HepG2 (cell line): ENCODE results near the gene EFHC2. TPM values are rescaled to one million over a fixed set of nuclear protein-coding genes. Genes with fewer than 3 reads are reported as not detected.

Experiments used
- ATAC-seq: fragments of 200-7000 bp; cut with Tn5 transposase; 3 replicates; pipeline ENCODE4 v1.9.1; 2020; ENCODE audit warnings: mild to moderate bottlenecking, moderate library complexity
- BruUV-seq: library from RNA; stranded (reverse); fragments of 400-500 nt; replicated peaks from 2 replicates; lab custom pipeline; 2021; lab: Mats Ljungman, UMichigan
- CTCF ChIA-PET: fragments of 300-600 bp; formaldehyde crosslinking; extraction: SDS; loops from one replicate; lab custom pipeline; 2021; ENCODE audit warnings: low total read pairs, inconsistent platforms, low intra/inter-chr PET ratio; lab: Yijun Ruan, JAX
- POLR2A ChIA-PET: fragments of 350-600 bp; sonication (Branson Sonifier 250); formaldehyde crosslinking; loops from one replicate; lab custom pipeline; 2020; ENCODE audit warnings: antibody characterized with exemption, inconsistent platforms; lab: Yijun Ruan, JAX
- DNase-seq: peaks from one replicate; pipeline ENCODE4 v3.0.0-alpha.2; 2015; ENCODE audit warnings: low spot score
- FAIRE-seq: peaks from 3 replicates; lab custom pipeline; 2011; peaks lifted over from hg19 to GRCh38; lab: Jason Lieb, UNC
- H2AFZ ChIP-seq: one replicate; pipeline ENCODE4 v1.6.1; 2011; ENCODE audit warnings: low read length, inconsistent platforms
- H3K27ac ChIP-seq: fragments of 300-600 bp; 3 replicates; pipeline ENCODE4 v1.8.0; 2011; ENCODE audit warnings: mixed run types, mild to moderate bottlenecking, mixed read lengths, low read length, inconsistent platforms; ENCODE audit not compliant: insufficient read depth; ENCODE audit errors: extremely low read length
- H3K27me3 ChIP-seq, 2 experiments: fragments of 200-600 bp in 1 of 2; 2 replicates in 1 of 2; 3 replicates in 1 of 2; pipeline versions ENCODE4 v1.6.0 to v1.8.0; 2011; ENCODE audit warnings: low read length in 2 of 2, mild to moderate bottlenecking in 2 of 2, moderate library complexity in 2 of 2, inconsistent platforms in 1 of 2; ENCODE audit not compliant: insufficient read depth in 2 of 2, control insufficient read depth in 1 of 2
- H3K36me3 ChIP-seq, 2 experiments: fragments of 200-600 bp in 1 of 2; replicated peaks in 1 of 2; 2 replicates in 1 of 2; 3 replicates in 1 of 2; pipeline versions ENCODE4 v1.5.1 to v1.8.0; 2011; ENCODE audit warnings: low read length in 2 of 2, inconsistent platforms in 1 of 2; ENCODE audit not compliant: insufficient read depth in 2 of 2, control insufficient read depth in 1 of 2
- H3K4me1 ChIP-seq: 2 replicates; pipeline ENCODE4 v1.5.1; 2012; ENCODE audit warnings: low read length, inconsistent platforms; ENCODE audit not compliant: insufficient read depth
- H3K4me2 ChIP-seq: 2 replicates; pipeline ENCODE4 v1.6.0; 2011; ENCODE audit warnings: low read depth, low read length, inconsistent platforms
- H3K4me3 ChIP-seq, 3 experiments: fragments of 200-600 bp in 1 of 3; sonication (generic), shearing (Covaris generic) in 1 of 3; replicated peaks in 1 of 3; 2 replicates each; pipeline ENCODE4 v1.5.1; 2011 to 2016; ENCODE audit warnings: low read length in 3 of 3, inconsistent platforms in 2 of 3, low read depth in 2 of 3, mild to moderate bottlenecking in 2 of 3, control low read depth in 1 of 3, mixed read lengths in 1 of 3; ENCODE audit not compliant: insufficient read depth in 1 of 3
- H3K79me2 ChIP-seq: one replicate; pipeline ENCODE4 v1.6.1; 2011; ENCODE audit warnings: low read length, inconsistent platforms; ENCODE audit not compliant: insufficient read depth
- H3K9ac ChIP-seq: 2 replicates; pipeline ENCODE4 v1.6.0; 2011; ENCODE audit warnings: mild to moderate bottlenecking, low read depth, low read length, inconsistent platforms; ENCODE audit not compliant: insufficient read depth
- H3K9me3 ChIP-seq: 2 replicates; pipeline ENCODE4 v1.5.1; 2012; ENCODE audit warnings: mild to moderate bottlenecking, low read length
- H4K20me1 ChIP-seq: 2 replicates; pipeline ENCODE4 v1.6.0; 2011; ENCODE audit warnings: inconsistent platforms, mild to moderate bottlenecking, low read length, moderate library complexity; ENCODE audit not compliant: insufficient read depth
- BCL3 ChIP-seq: sonication (generic); formaldehyde crosslinking; IDR thresholded peaks from 2 replicates; pipeline ENCODE4 v1.5.1; 2020; ENCODE audit warnings: mild to moderate bottlenecking, missing genetic modification reagents, moderate library complexity
- GTF3A ChIP-seq: sonication (generic); formaldehyde crosslinking; conservative IDR thresholded peaks from 2 replicates; pipeline ENCODE4 v1.4.0; 2020; ENCODE audit warnings: mild to moderate bottlenecking, missing genetic modification reagents
- HNF4G ChIP-seq, 2 experiments: sonication (generic) in 1 of 2; formaldehyde crosslinking in 1 of 2; IDR thresholded peaks; 2 replicates each; pipeline versions ENCODE4 v1.4.0 to v1.6.1; 2011 to 2020; ENCODE audit warnings: borderline replicate concordance in 2 of 2, low read depth in 2 of 2, mild to moderate bottlenecking in 2 of 2, low read length in 1 of 2, missing genetic modification reagents in 1 of 2, moderate library complexity in 1 of 2
- ISL2 ChIP-seq: sonication (generic); formaldehyde crosslinking; IDR thresholded peaks from 2 replicates; pipeline ENCODE4 v1.5.0; 2020; ENCODE audit warnings: missing genetic modification reagents
- NFATC3 ChIP-seq: sonication (generic); formaldehyde crosslinking; IDR thresholded peaks from 2 replicates; pipeline ENCODE4 v1.5.1; 2020; ENCODE audit warnings: mild to moderate bottlenecking, missing genetic modification reagents
- RBM39 ChIP-seq: fragments of 200-400 bp; formaldehyde crosslinking; IDR thresholded peaks from one replicate; pipeline ENCODE4 v1.6.1; 2018; ENCODE audit warnings: antibody characterized with exemption, mild to moderate bottlenecking, low read depth, low read length; ENCODE audit not compliant: poor library complexity, severe bottlenecking
- SAP130 ChIP-seq: IDR thresholded peaks from 2 replicates; pipeline ENCODE4 v1.6.1; 2016; ENCODE audit warnings: low read depth
- SRSF1 ChIP-seq: fragments of 200-400 bp; formaldehyde crosslinking; optimal IDR thresholded peaks from 2 replicates; pipeline ENCODE3; 2017; ENCODE audit warnings: mild to moderate bottlenecking, low read depth, low read length, moderate library complexity
- WIZ ChIP-seq: sonication (generic); formaldehyde crosslinking; IDR thresholded peaks from 2 replicates; pipeline ENCODE4 v1.5.1; 2020; ENCODE audit warnings: mild to moderate bottlenecking, missing genetic modification reagents
- ZBTB1 ChIP-seq: sonication (generic); formaldehyde crosslinking; IDR thresholded peaks from 2 replicates; pipeline ENCODE4 v1.4.0; 2020; ENCODE audit warnings: missing genetic modification reagents, borderline replicate concordance
- ZBTB49 ChIP-seq: sonication (generic); formaldehyde crosslinking; IDR thresholded peaks from 2 replicates; pipeline ENCODE4 v1.4.0; 2020; ENCODE audit warnings: missing genetic modification reagents, borderline replicate concordance
- ZNF326 ChIP-seq: sonication (generic); formaldehyde crosslinking; IDR thresholded peaks from 2 replicates; pipeline ENCODE4 v1.4.0; 2020; ENCODE audit warnings: missing genetic modification reagents, borderline replicate concordance
- ZNF652 ChIP-seq: IDR thresholded peaks from 2 replicates; pipeline ENCODE4 v1.6.1; 2016; ENCODE audit warnings: low read depth, borderline replicate concordance
- ZNF841 ChIP-seq: sonication (generic); formaldehyde crosslinking; IDR thresholded peaks from 2 replicates; pipeline ENCODE4 v1.8.1; 2023; ENCODE audit warnings: missing genetic modification reagents, borderline replicate concordance
- WGBS: methylation state at CpG from one replicate; pipeline ENCODE4 v1.1.6; 2017; ENCODE audit warnings: low lambda C conversion rate; 5-methylcytosine and 5-hydroxymethylcytosine counted together
- in situ Hi-C: cut with HindIII; loops from 2 replicates; pipeline ENCODE4 v1.10.0; 2017; ENCODE audit warnings: low pct_unique_long_range_greater_than_20kb; ENCODE audit not compliant: extremely low pct_ligation_motif_present
- intact Hi-C: fragments of 100-400 bp; cut with micrococcal nuclease; formaldehyde crosslinking; loops from one replicate; pipeline ENCODE4 v1.10.0; 2022; ENCODE audit not compliant: unreplicated experiment
- polyA plus RNA-seq, 8 experiments: library from polyadenylated mRNA; depleted of rRNA in 3 of 8; stranded (reverse) in 7 of 8; unstranded in 1 of 8; fragments of >200 nt; fragmentation: Illumina TruSeq in 4 of 8; extraction: Trizol in 4 of 8; gene quantifications; 2 replicates each; pipeline versions ENCODE4 v1.2.1 to v1.2.3, GENCODE V29; 2011 to 2016; ENCODE audit warnings: low read depth in 4 of 8, missing spikeins in 1 of 8, mixed read lengths in 1 of 8; ENCODE audit not compliant: insufficient read depth in 1 of 8
- total RNA-seq, 5 experiments: library from RNA; depleted of rRNA; stranded (reverse); fragments of >200 nt; fragmentation: Illumina TruSeq; extraction: Trizol; gene quantifications; 2 replicates each; pipeline ENCODE4 v1.2.3, GENCODE V29; 2016; ENCODE audit warnings: low read depth in 1 of 5
- TF ChIP-seq, protein P1 (sequence below): sonication (generic); formaldehyde crosslinking; conservative IDR thresholded peaks from 2 replicates; pipeline ENCODE4 v1.8.1; 2023; ENCODE audit warnings: missing genetic modification reagents

The EFHC2 gene
- total and polyA plus RNA-seq, 2 of the 13 experiments (the other 11 are each of a cell fraction or from before 2014, with no cell fraction given), result not detected

DNA sequence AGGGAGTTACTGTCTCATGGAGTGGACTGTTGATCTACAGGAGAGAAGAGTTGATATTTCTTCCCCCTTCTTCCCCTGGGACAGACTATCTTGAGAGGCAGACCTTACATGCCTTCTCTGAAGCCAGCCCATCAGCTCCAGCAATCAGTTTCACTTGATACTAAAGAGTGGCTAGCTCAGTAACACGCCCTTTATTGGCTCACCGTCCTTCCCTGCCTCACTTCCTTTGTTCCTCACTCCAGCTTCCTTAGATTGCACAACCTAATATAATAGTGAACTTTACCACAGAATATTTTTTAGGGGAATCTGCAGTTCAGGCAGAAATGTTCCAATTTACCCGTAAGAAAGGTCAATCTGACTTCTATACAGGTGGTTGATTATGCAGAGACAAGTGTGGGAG is 242.2 kb downstream of the EFHC2 start:
- no peak for TF ChIP-seq WIZ (CRISPR knock-in tag)
- no peak for TF ChIP-seq SAP130 (CRISPR knock-in tag)
- no peak for TF ChIP-seq BCL3
- TF ChIP-seq HNF4G (IDR thresholded peaks at IDR 0.05; ENCODE audit: borderline replicate concordance, low read depth, low read length), result no peak
- no peak for TF ChIP-seq HNF4G (CRISPR knock-in tag; IDR thresholded peaks at IDR 0.05; ENCODE audit: borderline replicate concordance, low read depth)
- TF ChIP-seq, protein P1, sequence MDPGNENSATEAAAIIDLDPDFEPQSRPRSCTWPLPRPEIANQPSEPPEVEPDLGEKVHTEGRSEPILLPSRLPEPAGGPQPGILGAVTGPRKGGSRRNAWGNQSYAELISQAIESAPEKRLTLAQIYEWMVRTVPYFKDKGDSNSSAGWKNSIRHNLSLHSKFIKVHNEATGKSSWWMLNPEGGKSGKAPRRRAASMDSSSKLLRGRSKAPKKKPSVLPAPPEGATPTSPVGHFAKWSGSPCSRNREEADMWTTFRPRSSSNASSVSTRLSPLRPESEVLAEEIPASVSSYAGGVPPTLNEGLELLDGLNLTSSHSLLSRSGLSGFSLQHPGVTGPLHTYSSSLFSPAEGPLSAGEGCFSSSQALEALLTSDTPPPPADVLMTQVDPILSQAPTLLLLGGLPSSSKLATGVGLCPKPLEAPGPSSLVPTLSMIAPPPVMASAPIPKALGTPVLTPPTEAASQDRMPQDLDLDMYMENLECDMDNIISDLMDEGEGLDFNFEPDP (CRISPR knock-in tag), result no peak
- TF ChIP-seq ZNF841, result no peak
- no peak for TF ChIP-seq NFATC3 (CRISPR knock-in tag)
- no peak for TF ChIP-seq ZNF652 (CRISPR knock-in tag)
- no peak for TF ChIP-seq ZNF326 (CRISPR knock-in tag)
- TF ChIP-seq ISL2, result no peak
- no peak for TF ChIP-seq ZBTB49 (CRISPR knock-in tag)
- TF ChIP-seq SRSF1, result no peak
- TF ChIP-seq GTF3A (CRISPR knock-in tag), result no peak
- no peak for TF ChIP-seq ZBTB1 (CRISPR knock-in tag)
- no peak for TF ChIP-seq RBM39
- TF ChIP-seq, all 625 proteins: peak for 0
- ChIA-PET POLR2A (no interaction called here), CTCF (no interaction called here)
- intact Hi-C loops, result no loop called here
- 5% methylated on average over 3 of the region's 3 CpGs for WGBS
- Histone ChIP-seq H3K79me2 (no peaks in the 10 kb centered on the region), H3K4me1 (no peaks in the 10 kb centered on the region), H3K36me3 (no peaks in the 10 kb centered on the region), H3K9me3 (no peaks in the 10 kb centered on the region), H3K4me3 (no peak overlapping the region), H3K27ac (no peak overlapping the region), H4K20me1 (no peaks in the 10 kb centered on the region), H3K27me3 (no peaks in the 10 kb centered on the region), H3K9ac (no peak overlapping the region), H3K4me2 (no peak overlapping the region), H2AFZ (no peak overlapping the region)
- ATAC-seq, result no peak
- in situ Hi-C loops, result no loop called here
- no peak for DNase-seq
- BruUV-seq, result no TSS peak
- FAIRE-seq, result no peak
